HEK293T (cell line): ENCODE results near the gene PEX14.

Source experiments
- ARNT ChIP-seq: fragments of 450-650 bp; IDR thresholded peaks from 2 replicates; pipeline ENCODE4 v1.6.1; 2017; ENCODE audit warnings: mild to moderate bottlenecking
- BHLHE40 ChIP-seq: fragments of 450-650 bp; IDR thresholded peaks from 2 replicates; pipeline ENCODE4 v1.6.1; 2016; ENCODE audit warnings: mild to moderate bottlenecking, moderate library complexity, borderline replicate concordance
- ELF4 ChIP-seq: fragments of 450-650 bp; IDR thresholded peaks from 2 replicates; pipeline ENCODE4 v1.6.1; 2017; ENCODE audit warnings: antibody characterized with exemption
- FOXK2 ChIP-seq: fragments of 450-650 bp; IDR thresholded peaks from 2 replicates; pipeline ENCODE4 v1.6.1; 2016; ENCODE audit warnings: mild to moderate bottlenecking
- L3MBTL2 ChIP-seq: fragments of 450-650 bp; conservative IDR thresholded peaks from 2 replicates; pipeline ENCODE4 v1.6.1; 2016; ENCODE audit warnings: mild to moderate bottlenecking
- LEF1 ChIP-seq: fragments of 450-650 bp; IDR thresholded peaks from 2 replicates; pipeline ENCODE4 v1.6.1; 2017; ENCODE audit warnings: mild to moderate bottlenecking, borderline replicate concordance
- NFRKB ChIP-seq: fragments of 450-650 bp; IDR thresholded peaks from 2 replicates; pipeline ENCODE4 v1.6.1; 2016; ENCODE audit warnings: mild to moderate bottlenecking, moderate library complexity
- PKNOX1 ChIP-seq: fragments of 450-650 bp; IDR thresholded peaks from 2 replicates; pipeline ENCODE4 v1.6.1; 2016
- SP1 ChIP-seq: fragments of 450-650 bp; IDR thresholded peaks from 2 replicates; pipeline ENCODE4 v1.6.1; 2017
- SUZ12 ChIP-seq: fragments of 450-650 bp; IDR thresholded peaks from 2 replicates; pipeline ENCODE4 v1.6.1; 2016; ENCODE audit warnings: mild to moderate bottlenecking
- ZNF384 ChIP-seq: fragments of 450-650 bp; IDR thresholded peaks from 2 replicates; pipeline ENCODE4 v1.6.1; 2016

GRCh38 chr1:10532362-10532761 is 57.6 kb downstream of the PEX14 start:
- TF ChIP-seq ELF4 (no peak), ZNF384 (no peak), BHLHE40 (no peak), ARNT (no peak), SUZ12 (no peak), PKNOX1 (no peak), FOXK2 (no peak), NFRKB (no peak), SP1 (no peak), L3MBTL2 (no peak), LEF1 (no peak)
